Activated naive CD4-positive, alpha-beta T cell treated with anti-CD3 and anti-CD28 coated beads, Interleukin-2, amount 10 ng/mL, durations not matched to agents 7 days and 5 days (primary cell): ENCODE data around the gene CD3D.
A peak's percentile ranks its signal among the peaks of the same experiment; 100 is the strongest.
"Not testable (repeated sequence)": the region's sequence is repeated elsewhere in the genome, so short reads cannot be mapped to it uniquely, and the experiment has no call there.

Experiments used
- CTCF ChIA-PET: fragments of 350-600 bp; sonication (Branson Sonifier 250); formaldehyde crosslinking; loops from one replicate; lab custom pipeline; 2021; ENCODE audit warnings: antibody characterized with exemption; lab: Charles Lee
- DNase-seq: peaks from one replicate; pipeline ENCODE4 v3.0.0-alpha.2; 2020
- H3K27ac Mint-ChIP-seq: one replicate; pipeline ENCODE4 v1.8.0; 2021; ENCODE audit warnings: mild to moderate bottlenecking, moderate library complexity, mixed read lengths
- H3K27me3 Mint-ChIP-seq: one replicate; pipeline ENCODE4 v1.8.0; 2021; ENCODE audit warnings: mild to moderate bottlenecking, mixed read lengths
- H3K36me3 Mint-ChIP-seq: one replicate; pipeline ENCODE4 v1.8.0; 2021; ENCODE audit warnings: mixed read lengths
- H3K4me1 Mint-ChIP-seq: one replicate; pipeline ENCODE4 v1.8.0; 2021; ENCODE audit warnings: mixed read lengths
- H3K4me3 Mint-ChIP-seq: one replicate; pipeline ENCODE4 v1.8.0; 2021; ENCODE audit warnings: mild to moderate bottlenecking, moderate library complexity, mixed read lengths
- H3K9me3 Mint-ChIP-seq: one replicate; pipeline ENCODE4 v1.8.0; 2021; ENCODE audit warnings: mixed read lengths

The CD3D gene

DNA sequence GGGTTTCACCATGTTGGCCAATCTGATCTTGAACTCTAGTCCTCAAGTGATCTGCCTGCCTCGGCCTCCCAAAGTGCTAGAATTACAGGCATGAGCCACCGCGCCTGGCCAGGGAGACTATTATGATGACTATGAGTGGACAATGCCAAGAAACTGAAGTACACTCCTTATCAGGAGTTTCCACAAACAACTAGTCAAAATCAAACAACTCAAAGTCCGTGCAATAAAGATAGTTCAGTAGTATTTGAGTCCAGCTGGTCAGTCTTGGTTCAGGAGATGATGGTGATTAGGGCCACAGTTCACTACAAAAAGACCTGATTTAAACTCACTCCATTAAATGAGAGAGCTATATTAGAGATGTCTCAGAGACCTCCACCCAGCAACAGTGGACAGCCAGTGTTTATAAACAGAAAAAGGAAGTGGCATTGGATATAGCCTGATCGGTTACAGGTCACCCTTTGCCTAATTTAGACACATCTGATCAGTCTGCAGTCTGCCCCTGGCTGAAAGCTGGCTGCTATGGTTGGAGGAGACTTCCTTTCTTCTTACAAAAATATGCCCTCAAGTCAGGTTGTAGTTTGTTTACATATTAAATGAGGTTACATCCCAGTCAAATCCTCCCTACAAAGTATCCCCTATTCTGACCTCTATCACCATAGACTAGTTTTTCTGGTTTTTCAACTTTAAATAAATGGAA lies 21.0 kb downstream of the CD3D start:
- Mint-ChIP-seq H3K27ac (peak overlapping the region; percentile 35), H3K27me3 (no peaks in the 10 kb centered on the region), H3K4me3 (no peak overlapping the region), H3K36me3 (peaks cover 34% of the 10 kb centered on the region), H3K9me3 (no peaks in the 10 kb centered on the region), H3K4me1 (peaks cover 51% of the 10 kb centered on the region)
- CTCF ChIA-PET = no interaction called here
- DNase-seq = no peak

DNA sequence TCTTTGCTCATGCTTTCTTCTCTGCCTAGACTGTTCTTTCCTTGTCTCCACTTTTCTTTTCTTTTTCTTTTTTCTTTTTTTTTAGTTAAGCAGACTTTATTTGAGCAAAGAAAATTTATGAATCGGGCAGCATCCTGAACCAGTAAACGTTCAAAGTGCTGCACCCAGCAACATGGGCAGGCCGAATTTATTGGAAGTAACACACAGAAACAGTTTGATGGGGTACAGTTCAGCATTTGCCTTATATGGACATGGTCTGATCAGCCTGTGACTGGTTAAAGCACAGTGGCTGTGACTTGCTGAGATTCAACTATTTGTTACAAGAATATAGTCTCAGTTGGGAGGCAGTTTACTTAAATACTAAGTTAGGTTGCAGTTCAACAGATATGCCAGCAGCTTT lies 22.0 kb downstream of the CD3D start:
- peaks cover 61% of the 10 kb centered on the region for H3K4me1 Mint-ChIP-seq
- no peaks in the 10 kb centered on the region for H3K27me3 Mint-ChIP-seq
- no peak for DNase-seq
- H3K9me3 Mint-ChIP-seq = no peaks in the 10 kb centered on the region
- H3K4me3 Mint-ChIP-seq = no peak overlapping the region
- no peak overlapping the region for H3K27ac Mint-ChIP-seq
- peaks cover 39% of the 10 kb centered on the region for H3K36me3 Mint-ChIP-seq
- CTCF ChIA-PET = no interaction called here

DNA sequence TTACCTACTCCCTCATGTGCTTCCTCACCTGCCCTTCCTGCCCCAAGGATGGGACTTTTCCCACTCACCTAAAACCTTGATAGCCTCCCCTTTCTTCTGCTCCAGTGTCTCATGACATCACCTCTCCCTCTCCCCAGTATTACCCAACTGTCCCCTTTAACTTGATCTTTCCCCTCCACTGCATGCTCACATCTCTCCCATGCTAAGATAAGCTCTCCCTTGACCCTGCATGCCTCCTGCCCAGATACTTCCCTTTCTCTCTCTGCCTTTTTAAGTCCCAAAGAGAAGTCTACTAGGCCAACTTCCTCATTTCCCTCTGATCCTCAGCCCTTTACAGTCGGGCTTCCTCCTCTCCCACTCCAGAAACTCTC lies 23.2 kb downstream of the CD3D start:
- H3K27ac Mint-ChIP-seq = peak overlapping the region; percentile 30
- no peak for DNase-seq
- peaks cover 45% of the 10 kb centered on the region for H3K36me3 Mint-ChIP-seq
- CTCF ChIA-PET = no interaction called here
- no peaks in the 10 kb centered on the region for H3K9me3 Mint-ChIP-seq
- H3K4me1 Mint-ChIP-seq = peaks cover 72% of the 10 kb centered on the region
- H3K4me3 Mint-ChIP-seq = no peak overlapping the region
- H3K27me3 Mint-ChIP-seq = no peaks in the 10 kb centered on the region

DNA sequence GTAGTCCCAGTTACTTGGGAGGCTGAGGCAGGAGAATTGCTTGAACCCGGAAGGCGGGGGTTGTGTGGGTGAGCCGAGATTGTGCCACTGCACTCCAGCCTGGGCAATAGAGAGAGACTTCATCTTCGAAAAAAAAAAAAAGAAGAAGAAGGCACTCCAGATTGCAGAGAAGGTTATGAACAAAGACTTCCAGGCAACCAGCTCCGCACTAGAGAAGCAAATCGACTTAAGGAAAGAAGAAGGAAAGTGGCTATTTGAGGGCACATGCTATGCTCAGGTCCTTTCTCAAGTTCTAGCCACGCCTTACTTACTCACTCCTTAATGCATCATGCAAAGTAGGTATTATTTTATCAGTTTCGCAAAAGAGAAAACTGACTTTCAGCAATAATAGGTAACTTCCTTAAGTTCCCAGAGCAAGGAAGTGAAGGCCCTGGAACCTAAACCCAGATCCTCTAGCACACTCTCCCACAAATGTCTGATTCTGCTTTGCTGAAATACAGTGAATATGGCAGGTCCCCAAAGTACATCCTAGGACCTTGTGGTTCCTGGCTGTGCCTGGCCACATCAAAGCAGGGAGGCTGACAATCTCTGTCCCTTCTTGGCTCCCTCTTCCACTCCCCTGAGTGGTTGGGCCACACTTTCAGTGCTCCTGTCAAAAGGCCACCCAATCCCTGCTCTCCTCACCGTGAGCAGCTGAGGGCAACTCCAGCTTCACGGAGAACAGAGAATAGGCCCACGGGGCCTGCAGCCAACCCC lies 23.7 kb downstream of the CD3D start:
- H3K27ac Mint-ChIP-seq = peak overlapping the region; percentile 30

DNA sequence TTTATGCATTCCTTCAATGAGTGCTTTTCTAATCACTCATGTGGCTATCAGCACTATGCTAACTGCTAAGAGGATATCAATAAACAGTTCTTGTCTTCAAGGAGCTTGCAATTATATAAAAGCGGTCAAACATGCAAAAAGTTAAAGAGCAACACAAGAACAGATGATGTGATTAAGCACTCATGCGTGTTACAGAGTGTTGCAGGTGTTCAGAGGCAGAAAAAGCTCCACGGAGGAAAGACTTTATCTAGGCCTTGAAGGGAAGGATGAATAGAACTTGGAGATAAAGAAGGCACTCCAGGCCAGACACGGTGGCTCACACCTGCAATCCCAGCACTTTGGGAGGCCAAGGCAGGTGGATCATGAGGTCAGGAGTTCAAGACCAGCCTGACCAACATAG lies 24.4 kb downstream of the CD3D start:
- DNase-seq = no peak
- CTCF ChIA-PET = no interaction called here
- Mint-ChIP-seq H3K36me3 (peaks cover 55% of the 10 kb centered on the region), H3K27ac (peak overlapping the region; percentile 97), H3K4me3 (no peak overlapping the region), H3K4me1 (peaks cover 82% of the 10 kb centered on the region), H3K9me3 (no peaks in the 10 kb centered on the region), H3K27me3 (no peaks in the 10 kb centered on the region)

More for the DNA sequence above, 23.7 kb downstream of the CD3D start:
- Mint-ChIP-seq H3K9me3 (no peaks in the 10 kb centered on the region), H3K4me3 (no peak overlapping the region), H3K27me3 (no peaks in the 10 kb centered on the region), H3K36me3 (peaks cover 51% of the 10 kb centered on the region), H3K4me1 (peaks cover 77% of the 10 kb centered on the region)
- peak; percentile 39 for DNase-seq
- CTCF ChIA-PET = no interaction called here

DNA sequence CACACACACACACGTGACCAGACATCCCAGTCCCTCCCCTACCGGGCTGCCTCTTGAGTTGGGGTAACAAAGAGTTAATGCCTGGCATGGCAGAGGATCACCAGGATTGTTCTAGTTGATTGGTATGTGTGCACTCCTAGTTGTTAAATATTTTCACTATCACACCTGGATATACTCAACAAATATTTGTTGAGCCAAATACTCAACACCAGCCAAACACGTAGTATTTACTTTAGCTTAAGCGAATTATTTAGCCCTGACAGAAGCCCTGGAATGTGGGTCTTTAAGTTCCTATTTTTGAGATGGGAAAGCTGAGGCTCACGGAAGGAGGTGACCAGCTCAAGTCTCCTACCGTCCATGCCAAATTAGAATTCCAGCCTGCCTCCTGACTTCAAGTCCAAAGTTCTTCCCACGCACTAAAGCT lies 27.5 kb downstream of the CD3D start:
- Mint-ChIP-seq H3K4me1 (peaks cover 90% of the 10 kb centered on the region), H3K36me3 (peaks cover 67% of the 10 kb centered on the region), H3K9me3 (peaks cover 2% of the 10 kb centered on the region), H3K4me3 (peak overlapping the region; percentile 22), H3K27me3 (no peaks in the 10 kb centered on the region), H3K27ac (peak overlapping the region; percentile 97)
- no peak for DNase-seq
- CTCF ChIA-PET = interaction anchor here (1.4 kb wide), 1 partner anchor 48 kb away, joined by 3 read pairs; no protein-coding TSS in a partner anchor

DNA sequence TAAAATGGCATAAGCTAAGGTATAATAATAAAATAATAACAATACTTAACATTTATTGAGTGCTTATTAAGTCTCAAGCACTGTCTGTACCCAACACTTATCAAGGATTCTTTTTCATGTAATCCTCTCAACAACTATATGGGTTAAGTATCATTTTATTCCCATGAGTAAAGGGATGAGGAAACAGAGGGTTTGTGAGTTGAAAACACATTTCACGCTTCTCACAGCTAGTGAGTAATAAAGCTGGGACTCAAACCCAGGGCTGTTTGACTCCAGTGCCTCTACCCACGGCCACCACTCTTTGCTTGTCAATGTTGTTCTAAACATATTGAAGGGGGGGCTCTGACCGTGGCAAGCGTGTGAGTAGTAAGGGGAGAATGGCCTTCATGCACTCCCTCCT lies 29.3 kb downstream of the CD3D start:
- no peak for DNase-seq
- Mint-ChIP-seq H3K4me3 (no peak overlapping the region), H3K4me1 (peaks cover 89% of the 10 kb centered on the region), H3K9me3 (peaks cover 2% of the 10 kb centered on the region), H3K36me3 (peaks cover 74% of the 10 kb centered on the region), H3K27ac (no peak overlapping the region), H3K27me3 (no peaks in the 10 kb centered on the region)
- CTCF ChIA-PET = interaction anchor here (1.4 kb wide), 1 partner anchor 38 kb away, joined by 4 read pairs; no protein-coding TSS in a partner anchor

DNA sequence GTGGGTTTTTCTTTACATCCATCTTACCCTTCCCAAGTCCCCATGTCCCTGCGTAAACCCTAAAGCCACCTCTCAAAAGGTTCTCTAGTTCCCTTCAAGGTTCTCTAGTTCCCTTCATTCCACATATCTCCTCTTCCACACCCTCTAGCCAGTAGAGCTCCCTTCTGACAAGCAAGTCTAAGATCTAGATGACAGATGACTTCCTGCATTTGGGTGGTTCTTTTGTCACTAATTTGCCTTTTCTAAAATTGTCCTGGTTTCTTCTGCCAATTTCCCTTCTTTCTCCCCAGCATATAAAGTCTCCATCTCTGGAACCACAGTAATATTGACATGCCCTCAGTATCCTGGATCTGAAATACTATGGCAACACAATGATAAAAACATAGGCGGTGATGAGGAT lies 30.2 kb downstream of the CD3D start:
- Mint-ChIP-seq H3K27me3 (no peaks in the 10 kb centered on the region), H3K4me1 (peaks cover 92% of the 10 kb centered on the region), H3K27ac (peak overlapping the region; percentile 60), H3K9me3 (peaks cover 2% of the 10 kb centered on the region), H3K36me3 (peaks cover 79% of the 10 kb centered on the region), H3K4me3 (no peak overlapping the region)
- no peak for DNase-seq
- CTCF ChIA-PET = interaction anchor here (0.7 to 1.1 kb wide), 3 partner anchors 26 to 33 kb away, joined by 3 read pairs; no protein-coding TSS in a partner anchor

DNA sequence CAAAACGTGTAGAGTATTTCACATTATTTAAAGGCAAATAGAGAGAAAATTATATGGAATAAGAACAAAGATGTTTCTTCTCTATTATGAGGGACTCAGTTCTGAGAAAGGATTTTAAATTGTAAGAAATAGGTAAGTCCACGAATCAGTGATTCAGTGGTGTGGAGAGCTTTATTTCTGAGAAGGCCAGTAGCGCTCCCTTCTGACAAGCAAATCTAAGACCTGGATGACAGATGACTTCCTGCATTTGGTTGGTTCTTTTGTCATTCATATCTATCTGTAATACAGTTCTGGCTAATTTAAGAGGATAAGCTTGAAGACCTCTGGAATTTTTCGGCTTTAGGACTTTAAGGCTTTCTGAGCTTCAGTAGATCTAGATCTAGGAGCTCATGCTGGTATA lies 31.0 kb downstream of the CD3D start:
- H3K36me3 Mint-ChIP-seq = peaks cover 83% of the 10 kb centered on the region
- DNase-seq = no peak
- H3K4me1 Mint-ChIP-seq = peaks cover 93% of the 10 kb centered on the region
- H3K27me3 Mint-ChIP-seq = no peaks in the 10 kb centered on the region
- H3K9me3 Mint-ChIP-seq = peaks cover 2% of the 10 kb centered on the region
- CTCF ChIA-PET = interaction anchor here (0.5 to 1.3 kb wide), 5 partner anchors 27 to 97 kb away, joined by 3 to 4 read pairs (median 3); no protein-coding TSS in a partner anchor
- no peak overlapping the region for H3K4me3 Mint-ChIP-seq
- H3K27ac Mint-ChIP-seq = peak overlapping the region; percentile 60

DNA sequence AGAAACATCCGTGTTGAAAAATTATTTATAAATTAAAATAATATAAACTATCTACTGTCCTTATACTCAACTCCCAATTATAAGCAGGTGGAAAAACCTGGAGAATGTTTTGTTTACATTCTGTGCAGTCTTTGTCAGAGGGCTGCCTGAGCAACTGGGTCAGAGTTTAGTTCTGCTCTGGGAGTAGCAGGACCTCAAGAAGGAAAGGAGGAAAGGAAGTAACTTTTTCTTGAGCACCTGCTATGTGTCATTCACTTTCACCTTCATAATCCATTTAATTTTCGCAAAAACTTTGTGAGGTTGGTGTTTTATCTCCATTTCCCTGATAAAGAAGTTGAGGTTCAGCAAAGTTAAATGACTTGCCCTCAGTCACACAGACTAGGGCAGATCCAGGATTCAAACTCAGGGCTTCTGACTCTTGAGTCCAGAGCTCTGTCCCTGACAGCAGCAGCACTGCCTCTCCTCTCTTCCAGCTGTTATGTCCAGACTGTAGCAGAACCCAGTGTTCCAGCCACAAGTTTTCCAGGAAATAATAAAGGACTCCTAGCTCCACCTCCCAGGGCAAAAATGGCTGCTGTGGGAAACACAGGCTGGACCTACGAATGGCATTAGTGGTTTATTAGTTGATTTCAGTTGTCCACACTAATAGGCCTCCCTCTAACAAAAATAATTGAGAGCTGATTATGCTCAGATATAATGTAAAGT lies 31.6 kb downstream of the CD3D start:
- CTCF ChIA-PET = interaction anchor here (0.5 to 1.3 kb wide), 3 partner anchors 34 to 97 kb away, joined by 3 to 4 read pairs (median 3); no protein-coding TSS in a partner anchor
- H3K27ac Mint-ChIP-seq = peak overlapping the region; percentile 60
- H3K36me3 Mint-ChIP-seq = peaks cover 85% of the 10 kb centered on the region

DNA sequence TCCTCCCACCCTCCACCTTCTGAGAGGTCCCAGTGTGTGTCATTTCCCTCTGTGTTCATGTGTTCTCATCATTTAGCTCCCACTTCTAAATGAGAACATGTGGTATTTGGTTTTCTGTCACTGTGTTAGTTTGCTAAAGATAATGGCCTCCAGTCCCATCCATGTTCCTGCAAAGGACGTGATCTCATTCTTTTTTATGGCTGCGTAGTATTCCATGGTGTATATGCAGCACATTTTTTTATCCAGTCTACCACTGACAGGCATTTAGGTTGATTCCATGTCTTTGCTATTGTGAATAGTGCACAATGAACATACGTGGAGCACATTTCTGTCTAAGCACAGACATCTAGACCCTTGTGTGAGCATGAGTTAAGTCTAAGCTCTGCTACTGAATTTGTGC lies 32.2 kb downstream of the CD3D start:
- Mint-ChIP-seq H3K27ac (peak overlapping the region; percentile 62), H3K27me3 (no peaks in the 10 kb centered on the region), H3K4me1 (peaks cover 88% of the 10 kb centered on the region), H3K36me3 (peaks cover 84% of the 10 kb centered on the region), H3K9me3 (peaks cover 2% of the 10 kb centered on the region), H3K4me3 (no peak overlapping the region)
- no peak for DNase-seq
- CTCF ChIA-PET = no interaction called here

More for the DNA sequence above, 31.6 kb downstream of the CD3D start:
- Mint-ChIP-seq H3K9me3 (peaks cover 2% of the 10 kb centered on the region), H3K27me3 (no peaks in the 10 kb centered on the region), H3K4me3 (no peak overlapping the region), H3K4me1 (peaks cover 91% of the 10 kb centered on the region)
- DNase-seq = no peak

DNA sequence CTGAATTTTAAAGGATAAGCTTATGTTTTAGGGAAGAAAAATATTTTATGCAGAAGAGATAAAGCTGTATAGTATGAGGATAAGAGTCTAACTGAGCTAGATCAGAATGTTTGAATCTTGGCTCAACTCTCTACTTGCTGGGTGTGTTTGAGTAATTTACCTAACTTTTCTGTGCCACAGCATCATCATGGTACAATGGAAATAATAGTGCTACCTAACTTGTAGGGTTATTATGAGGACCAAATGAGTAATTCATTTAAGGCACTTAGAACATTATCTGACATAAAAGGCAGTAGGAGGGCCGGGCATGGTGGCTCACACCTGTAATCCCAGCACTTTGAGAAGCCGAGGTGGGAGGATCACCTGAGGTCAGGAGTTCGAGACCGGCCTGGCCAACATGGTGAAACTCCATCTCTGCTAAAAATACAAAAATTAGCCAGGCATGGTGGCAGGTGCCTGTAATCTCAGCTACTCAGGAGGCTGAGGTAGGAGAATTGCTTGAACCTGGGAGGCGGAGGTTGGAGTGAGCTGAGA lies 33.4 kb downstream of the CD3D start:
- H3K4me3 Mint-ChIP-seq, H3K27me3 Mint-ChIP-seq, H3K9me3 Mint-ChIP-seq, DNase-seq: not testable (repeated sequence)
- Mint-ChIP-seq H3K4me1 (peaks cover 83% of the 10 kb centered on the region), H3K36me3 (peaks cover 79% of the 10 kb centered on the region), H3K27ac (peak overlapping the region; percentile 0)
- CTCF ChIA-PET = interaction anchor here (1.0 to 2.5 kb wide), 5 partner anchors 10 to 111 kb away, joined by 3 to 11 read pairs (median 6); partner anchors contain the start of gene CD3D

DNA sequence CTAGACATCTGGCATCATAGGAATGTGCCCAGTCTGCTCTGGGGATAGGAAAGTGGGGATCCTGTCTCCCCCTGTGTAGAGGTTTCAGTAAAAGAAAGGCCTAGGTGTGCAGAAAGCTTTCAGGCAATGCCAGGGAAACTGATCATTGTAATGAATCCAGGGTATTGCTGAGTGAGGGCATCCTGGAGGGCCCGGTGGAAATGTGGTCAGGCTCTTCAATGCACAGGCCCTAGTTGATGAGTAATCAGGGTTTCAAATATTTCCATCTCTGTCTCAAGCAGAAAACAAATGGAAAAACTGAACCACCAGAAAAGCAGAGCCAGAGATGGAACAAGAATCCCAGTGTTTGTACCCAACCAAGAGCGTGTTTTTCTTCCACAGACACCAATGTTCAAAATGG lies 35.9 kb downstream of the CD3D start:
- Mint-ChIP-seq H3K27me3 (peaks cover 4% of the 10 kb centered on the region), H3K9me3 (peaks cover 2% of the 10 kb centered on the region), H3K36me3 (peaks cover 57% of the 10 kb centered on the region), H3K27ac (peak overlapping the region; percentile 91), H3K4me3 (peak overlapping the region; percentile 98), H3K4me1 (peaks cover 81% of the 10 kb centered on the region)
- peak; percentile 46 for DNase-seq
- CTCF ChIA-PET = interaction anchor here (1.5 to 3.5 kb wide), 5 partner anchors 11 to 135 kb away, joined by 5 to 18 read pairs (median 14); partner anchors contain the start of genes CD3D and CD3G
